Mammary epithelial cell (primary cell): Measurements from ENCODE around the gene ASXL3.

Experiments used
- EZH2 ChIP-seq: IDR thresholded peaks from 2 replicates; pipeline ENCODE4 v1.6.1; 2012; ENCODE audit warnings: low read length, inconsistent platforms, borderline replicate concordance
- TF ChIP-seq, protein P1 (sequence below), 2 donors: IDR thresholded peaks in 1 of 2; conservative IDR thresholded peaks in 1 of 2; 2 replicates each; pipeline ENCODE4 v1.5.1; 2011 to 2012; ENCODE audit warnings: inconsistent platforms in 2 of 2, low read length in 2 of 2, mild to moderate bottlenecking in 2 of 2, control low read depth in 1 of 2, low read depth in 1 of 2; ENCODE audit not compliant: insufficient read depth in 1 of 2; ENCODE audit errors: extremely low read depth in 1 of 2

DNA sequence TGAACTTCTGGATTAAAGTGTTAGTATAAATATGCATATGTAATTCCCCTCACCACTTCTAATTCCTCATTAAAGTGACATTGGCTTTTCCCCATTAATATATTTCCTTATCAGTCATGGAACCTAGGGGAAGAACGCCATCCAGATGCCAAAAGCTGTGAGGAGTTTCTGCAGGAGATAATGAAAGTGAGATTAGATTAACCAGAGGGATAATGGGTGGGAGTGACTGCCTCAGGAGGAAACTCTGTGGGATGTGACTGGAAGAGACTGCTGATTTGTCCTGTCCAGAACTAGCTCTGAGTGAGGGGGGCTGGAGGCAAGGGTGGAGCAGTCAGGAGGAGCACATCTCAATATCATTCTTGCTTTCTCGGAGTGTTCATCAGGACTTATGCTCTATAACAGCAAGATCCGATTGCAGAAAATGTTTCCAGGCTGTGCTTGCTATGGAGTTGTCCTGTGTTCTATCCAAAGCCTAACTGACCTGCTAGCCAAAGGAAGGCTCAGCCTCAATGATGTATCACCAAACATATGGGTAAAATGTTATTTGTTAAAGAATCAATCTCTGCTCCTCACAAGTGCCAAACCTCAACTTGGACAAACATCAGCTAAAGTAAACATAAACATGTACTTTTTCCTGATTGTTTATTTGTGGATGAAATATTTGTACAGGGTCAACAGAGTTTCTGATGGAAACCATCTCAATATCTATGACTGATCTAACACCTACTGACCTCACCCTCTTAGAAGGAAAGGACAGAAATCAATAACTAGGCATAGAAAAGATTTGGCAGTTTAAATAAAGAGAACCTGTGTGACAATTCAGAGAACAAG lies 118.5 kb downstream of the ASXL3 start:
- TF ChIP-seq, protein P1, sequence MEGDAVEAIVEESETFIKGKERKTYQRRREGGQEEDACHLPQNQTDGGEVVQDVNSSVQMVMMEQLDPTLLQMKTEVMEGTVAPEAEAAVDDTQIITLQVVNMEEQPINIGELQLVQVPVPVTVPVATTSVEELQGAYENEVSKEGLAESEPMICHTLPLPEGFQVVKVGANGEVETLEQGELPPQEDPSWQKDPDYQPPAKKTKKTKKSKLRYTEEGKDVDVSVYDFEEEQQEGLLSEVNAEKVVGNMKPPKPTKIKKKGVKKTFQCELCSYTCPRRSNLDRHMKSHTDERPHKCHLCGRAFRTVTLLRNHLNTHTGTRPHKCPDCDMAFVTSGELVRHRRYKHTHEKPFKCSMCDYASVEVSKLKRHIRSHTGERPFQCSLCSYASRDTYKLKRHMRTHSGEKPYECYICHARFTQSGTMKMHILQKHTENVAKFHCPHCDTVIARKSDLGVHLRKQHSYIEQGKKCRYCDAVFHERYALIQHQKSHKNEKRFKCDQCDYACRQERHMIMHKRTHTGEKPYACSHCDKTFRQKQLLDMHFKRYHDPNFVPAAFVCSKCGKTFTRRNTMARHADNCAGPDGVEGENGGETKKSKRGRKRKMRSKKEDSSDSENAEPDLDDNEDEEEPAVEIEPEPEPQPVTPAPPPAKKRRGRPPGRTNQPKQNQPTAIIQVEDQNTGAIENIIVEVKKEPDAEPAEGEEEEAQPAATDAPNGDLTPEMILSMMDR (conservative IDR thresholded peaks at IDR 0.05 in 1 of 2, IDR thresholded peaks at IDR 0.05 in 1 of 2; ENCODE audit: extremely low read depth in 1 of 2, insufficient read depth in 1 of 2, low read depth in 1 of 2, low read length in 2 of 2) = no peak
- no peak for TF ChIP-seq EZH2
